ENCODE results near the gene LRRC10B.

DNA sequence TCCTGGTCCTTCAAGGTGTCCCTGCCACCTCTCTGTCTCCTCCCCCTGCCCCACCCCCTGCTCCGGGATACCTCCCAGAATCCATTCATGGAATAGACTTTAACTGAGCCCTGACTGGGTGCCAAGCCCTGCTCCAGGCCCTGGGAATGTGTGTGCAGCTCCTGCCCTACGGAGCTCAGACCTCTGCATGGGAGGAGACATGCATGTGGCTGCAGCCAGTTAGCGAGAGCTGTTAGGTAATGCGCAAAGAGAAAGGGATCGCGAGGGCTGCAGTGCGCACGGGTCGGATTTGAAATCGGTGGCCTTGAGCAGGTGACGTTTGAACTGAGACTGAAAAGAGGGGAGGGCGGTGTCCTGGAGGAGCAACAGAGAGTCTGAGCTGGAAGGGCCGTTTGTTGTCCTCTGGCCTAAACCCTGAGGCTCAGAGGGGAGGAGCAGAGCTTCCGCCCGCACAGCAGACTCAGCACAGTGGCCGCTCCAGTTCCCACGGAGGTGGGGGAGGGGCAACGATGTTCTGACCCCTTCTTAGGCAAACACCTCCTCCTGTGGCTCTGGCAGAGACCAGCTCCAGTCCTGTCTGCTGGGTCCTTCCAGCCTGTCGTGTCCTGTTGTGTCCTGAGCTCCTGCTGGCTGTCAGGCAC is 19.8 kb upstream of the LRRC10B start:
- TF ChIP-seq, protein P1, sequence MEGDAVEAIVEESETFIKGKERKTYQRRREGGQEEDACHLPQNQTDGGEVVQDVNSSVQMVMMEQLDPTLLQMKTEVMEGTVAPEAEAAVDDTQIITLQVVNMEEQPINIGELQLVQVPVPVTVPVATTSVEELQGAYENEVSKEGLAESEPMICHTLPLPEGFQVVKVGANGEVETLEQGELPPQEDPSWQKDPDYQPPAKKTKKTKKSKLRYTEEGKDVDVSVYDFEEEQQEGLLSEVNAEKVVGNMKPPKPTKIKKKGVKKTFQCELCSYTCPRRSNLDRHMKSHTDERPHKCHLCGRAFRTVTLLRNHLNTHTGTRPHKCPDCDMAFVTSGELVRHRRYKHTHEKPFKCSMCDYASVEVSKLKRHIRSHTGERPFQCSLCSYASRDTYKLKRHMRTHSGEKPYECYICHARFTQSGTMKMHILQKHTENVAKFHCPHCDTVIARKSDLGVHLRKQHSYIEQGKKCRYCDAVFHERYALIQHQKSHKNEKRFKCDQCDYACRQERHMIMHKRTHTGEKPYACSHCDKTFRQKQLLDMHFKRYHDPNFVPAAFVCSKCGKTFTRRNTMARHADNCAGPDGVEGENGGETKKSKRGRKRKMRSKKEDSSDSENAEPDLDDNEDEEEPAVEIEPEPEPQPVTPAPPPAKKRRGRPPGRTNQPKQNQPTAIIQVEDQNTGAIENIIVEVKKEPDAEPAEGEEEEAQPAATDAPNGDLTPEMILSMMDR (IDR thresholded peaks at IDR 0.05; ENCODE audit: low read length): no peak
- TF ChIP-seq EZH2 (IDR thresholded peaks at IDR 0.05; ENCODE audit: borderline replicate concordance, low read length): no peak
